NOMO-1 treated with dmso at 0.1 percent for 144 hours (cell line): ENCODE data around the gene TENT4A.

Source experiments
- DNase-seq: peaks from one replicate; lab custom pipeline; 2025; ENCODE audit not compliant: unreplicated experiment; lab: John Stamatoyannopoulos, UW

Gene TENT4A

DNA sequence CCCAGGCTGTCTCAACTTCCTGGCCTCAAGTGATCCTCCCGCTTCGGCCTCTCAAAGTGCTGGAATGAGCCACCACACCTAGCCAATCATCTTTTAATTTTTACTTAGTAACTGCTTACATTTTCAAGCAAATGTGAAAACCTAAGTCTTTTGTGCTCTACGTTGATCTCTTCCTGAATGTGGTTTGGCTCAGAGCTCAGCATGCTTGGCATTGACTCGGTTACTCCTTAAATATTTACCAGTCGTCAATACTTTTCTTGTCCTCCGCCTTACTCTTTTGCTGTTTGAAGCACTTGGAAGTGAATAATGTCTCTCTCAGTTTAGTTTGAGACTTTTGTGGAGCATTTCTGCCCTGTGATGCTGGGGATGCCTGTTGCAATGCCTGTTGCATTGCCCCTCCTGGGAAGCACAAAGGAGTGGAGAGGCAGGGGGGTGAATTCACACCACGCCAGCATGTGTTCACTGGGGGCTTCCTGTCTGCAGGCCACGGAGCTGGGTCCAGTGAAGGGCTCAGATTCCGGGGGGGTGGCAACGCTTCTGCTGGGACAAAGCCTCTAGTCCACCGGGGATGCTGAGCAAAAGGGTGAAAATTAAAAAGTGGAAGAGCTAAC lies 13.1 kb upstream of the TENT4A start:
- no peak for DNase-seq

DNA sequence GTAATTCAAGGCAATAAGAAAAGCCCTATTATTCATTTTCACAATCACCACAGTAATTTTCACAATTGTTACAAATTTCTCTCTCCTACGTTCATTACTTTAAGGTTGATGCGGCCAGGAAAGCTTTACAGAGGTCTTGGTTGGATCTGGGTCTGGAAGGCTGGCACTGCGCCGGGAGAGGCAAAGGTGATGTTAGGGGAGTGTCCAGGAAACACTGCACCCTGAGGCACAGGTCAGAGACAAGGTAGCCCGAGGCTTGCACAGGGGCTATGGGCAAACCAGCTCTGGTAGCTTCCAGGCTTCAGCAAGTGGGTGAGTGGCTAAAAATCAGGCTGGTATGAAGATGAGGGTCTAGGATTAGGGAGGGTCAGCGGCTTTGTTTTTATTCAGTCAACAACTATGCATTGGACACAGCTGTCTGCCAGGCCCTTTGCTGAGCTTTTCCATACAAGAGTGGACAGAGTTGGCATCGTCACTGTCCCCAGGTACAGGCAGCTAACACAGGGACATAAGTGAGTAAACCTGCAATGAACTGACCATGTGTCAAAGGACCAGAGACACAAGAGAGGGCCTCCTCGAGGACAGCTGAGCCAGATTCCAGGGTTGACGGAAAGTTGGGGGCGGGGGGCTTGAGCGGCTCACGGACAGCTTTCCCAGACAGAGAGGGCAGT lies 12.4 kb upstream of the TENT4A start:
- DNase-seq: no peak

DNA sequence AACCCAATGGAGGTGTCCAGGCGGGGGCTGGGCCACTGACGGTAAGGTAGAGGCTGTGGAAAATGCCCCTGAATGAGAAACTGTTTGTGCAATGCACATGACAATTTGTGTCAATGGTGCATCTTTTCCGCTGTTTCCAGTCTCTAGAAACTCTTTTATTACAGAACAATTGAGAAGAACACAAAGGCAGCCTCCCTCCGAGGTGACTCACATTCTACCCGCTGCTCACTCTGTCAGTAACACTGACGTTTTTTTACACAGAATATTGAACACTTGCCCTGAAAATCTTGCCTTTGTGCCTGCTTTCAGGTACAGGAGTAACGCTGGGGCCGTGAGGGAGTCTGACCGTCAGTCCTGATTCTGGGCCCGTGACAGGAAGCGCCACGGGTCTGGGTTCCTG lies 11.7 kb upstream of the TENT4A start:
- DNase-seq: no peak

GRCh38 chr5:6702633-6703032 lies 10.6 kb upstream of the TENT4A start:
- DNase-seq: no peak

GRCh38 chr5:6703806-6704205 lies 9.4 kb upstream of the TENT4A start:
- DNase-seq: peak; percentile 58

DNA sequence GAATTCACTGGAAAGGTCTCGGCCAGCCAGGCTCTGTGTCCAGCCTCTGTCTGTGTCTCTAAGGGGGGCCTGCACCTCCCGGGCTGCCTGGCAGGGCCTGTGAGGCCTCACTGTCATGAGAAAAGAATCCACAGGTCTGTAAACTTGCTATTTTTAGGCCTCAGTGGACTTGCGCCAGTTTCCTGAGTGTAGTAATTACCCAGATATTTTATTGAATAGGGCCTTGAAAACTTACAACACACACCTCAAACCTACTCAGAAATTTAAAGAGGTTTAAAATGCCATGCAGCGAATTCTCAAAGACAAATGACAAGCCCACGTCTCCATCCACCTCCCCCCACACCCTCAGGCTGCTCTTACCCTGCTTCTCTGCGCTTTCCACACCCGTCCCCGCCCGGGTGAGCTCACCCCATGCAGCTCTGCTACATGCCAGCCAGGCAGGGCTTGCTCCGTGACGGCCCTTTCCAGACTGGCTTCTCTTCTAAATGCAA lies 8.8 kb upstream of the TENT4A start:
- DNase-seq: peak; percentile 91

DNA sequence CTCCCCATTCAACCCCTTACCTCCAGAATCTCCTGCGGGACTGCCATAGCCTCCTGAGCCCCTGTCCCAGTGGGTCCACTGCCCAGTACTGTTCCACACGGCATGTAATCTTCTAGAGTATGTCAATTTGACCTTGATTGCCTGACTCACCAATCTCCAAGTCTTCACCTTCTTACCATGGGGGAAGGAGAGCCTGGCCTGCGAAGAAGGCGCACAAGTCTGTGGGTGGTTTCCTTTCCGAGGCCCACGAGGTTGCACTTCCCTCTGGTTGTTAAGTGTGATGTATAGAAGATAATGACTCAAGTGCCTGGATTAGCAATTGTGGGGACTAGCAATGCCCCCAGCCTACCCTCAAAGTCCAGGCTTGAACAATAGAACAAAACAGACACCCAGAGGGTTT lies 8.1 kb upstream of the TENT4A start:
- peak; percentile 95 for DNase-seq

- no peak for DNase-seq
Observed at GRCh38 chr5:6705959-6706358, 7.3 kb upstream of the TENT4A start.

GRCh38 chr5:6707852-6708251 lies 5.4 kb upstream of the TENT4A start:
- no peak for DNase-seq

DNA sequence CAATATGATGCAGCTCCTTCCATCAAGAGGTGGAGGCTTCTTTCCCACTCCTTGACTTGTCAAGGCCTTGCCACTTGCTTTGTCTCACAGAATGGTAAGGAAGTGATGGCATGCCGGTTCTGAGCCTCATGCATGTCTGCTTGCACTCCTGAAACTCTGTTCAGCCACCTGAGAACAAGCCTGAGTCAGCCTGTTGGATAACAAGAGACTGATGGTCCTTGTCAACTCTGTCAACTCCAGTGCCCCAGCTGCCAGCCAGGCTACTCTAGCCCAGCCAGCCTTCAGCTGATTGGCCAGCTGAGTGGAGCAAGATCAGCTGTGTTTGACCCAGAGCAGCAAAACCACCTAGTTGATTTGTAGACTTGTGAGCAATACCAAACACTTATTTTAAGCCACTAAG lies 4.4 kb upstream of the TENT4A start:
- no peak for DNase-seq

DNA sequence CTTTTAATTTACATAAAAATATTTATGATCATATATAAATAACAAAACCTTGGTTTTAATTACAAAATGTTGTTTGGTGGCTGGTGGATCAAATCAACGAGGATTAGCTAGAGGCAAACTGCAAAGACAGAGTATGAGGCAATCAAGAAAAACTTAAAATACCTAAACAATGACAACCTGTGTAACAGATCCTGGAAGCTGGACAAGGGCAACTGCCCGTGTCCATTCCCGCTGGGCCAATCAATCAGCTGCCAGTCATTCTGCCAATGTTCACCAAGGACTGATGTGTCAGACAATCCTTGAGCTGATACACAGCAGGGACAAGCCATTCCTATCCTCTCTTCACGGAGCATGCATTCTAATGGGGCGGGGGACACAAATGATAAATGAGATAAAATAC lies 3.2 kb upstream of the TENT4A start:
- DNase-seq: no peak

DNA sequence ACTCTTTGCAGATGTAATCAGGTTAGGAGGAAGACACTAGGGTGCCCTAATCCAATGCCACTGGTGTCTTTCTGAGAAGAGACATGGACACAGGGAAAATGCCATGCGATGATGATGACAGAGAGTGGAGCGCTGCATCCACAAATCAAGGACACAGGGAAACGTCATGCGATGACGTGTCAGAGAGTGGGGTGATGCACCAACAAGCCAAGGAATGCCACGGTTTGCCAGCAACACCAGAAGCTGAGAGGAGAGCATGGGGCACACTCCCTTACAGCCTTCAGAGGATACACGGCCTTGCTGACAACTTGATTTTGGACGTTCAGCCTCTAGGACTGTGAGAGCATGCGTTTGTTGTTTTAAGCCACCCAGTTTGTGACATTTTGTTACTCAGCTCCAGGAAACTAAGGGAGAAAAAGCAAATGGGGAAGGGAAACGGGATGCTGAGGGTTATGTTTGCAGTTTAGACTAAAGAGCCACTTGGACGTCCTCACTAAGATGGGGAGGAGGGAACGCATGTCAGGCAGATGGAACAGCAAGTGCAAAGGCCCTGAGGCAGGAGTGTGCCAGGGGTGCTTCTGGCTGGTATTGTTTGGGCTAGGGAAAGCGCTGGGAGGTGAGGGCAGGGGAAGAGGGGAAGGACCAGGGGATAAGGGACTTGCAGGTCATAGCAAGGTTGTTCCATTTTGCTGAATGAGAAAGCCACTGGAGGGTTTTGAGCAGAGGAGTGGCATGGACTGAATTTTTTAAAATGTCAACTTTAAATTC lies 2.5 kb upstream of the TENT4A start:
- DNase-seq: no peak

GRCh38 chr5:6711409-6712141 lies 1.7 kb upstream of the TENT4A start:
- no peak for DNase-seq

DNA sequence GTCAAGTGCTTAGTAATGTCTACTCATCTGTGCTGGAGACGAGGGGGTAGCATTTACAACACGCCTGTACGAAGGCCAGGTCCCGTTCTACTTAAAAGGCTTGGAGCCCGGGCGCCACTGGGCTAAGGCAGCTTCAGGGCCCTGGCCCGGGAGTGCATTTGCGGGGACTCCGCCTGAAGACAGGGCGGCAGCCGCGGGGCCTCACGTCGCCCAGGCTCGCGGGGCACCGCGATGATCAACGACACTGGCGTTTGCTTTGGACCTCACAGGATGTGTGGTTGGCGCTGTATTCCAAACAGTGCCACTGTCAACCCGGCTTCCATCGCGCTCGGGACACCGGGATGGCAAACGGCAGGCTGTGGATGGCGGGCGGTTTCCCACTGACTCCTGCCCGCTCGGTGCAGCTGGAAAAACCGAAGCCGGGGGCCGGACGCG lies 1.1 kb upstream of the TENT4A start:
- DNase-seq: peak; percentile 57

- peak; percentile 99 for DNase-seq
Observed at GRCh38 chr5:6712577-6713273, 507 bp upstream of the TENT4A start.

DNA sequence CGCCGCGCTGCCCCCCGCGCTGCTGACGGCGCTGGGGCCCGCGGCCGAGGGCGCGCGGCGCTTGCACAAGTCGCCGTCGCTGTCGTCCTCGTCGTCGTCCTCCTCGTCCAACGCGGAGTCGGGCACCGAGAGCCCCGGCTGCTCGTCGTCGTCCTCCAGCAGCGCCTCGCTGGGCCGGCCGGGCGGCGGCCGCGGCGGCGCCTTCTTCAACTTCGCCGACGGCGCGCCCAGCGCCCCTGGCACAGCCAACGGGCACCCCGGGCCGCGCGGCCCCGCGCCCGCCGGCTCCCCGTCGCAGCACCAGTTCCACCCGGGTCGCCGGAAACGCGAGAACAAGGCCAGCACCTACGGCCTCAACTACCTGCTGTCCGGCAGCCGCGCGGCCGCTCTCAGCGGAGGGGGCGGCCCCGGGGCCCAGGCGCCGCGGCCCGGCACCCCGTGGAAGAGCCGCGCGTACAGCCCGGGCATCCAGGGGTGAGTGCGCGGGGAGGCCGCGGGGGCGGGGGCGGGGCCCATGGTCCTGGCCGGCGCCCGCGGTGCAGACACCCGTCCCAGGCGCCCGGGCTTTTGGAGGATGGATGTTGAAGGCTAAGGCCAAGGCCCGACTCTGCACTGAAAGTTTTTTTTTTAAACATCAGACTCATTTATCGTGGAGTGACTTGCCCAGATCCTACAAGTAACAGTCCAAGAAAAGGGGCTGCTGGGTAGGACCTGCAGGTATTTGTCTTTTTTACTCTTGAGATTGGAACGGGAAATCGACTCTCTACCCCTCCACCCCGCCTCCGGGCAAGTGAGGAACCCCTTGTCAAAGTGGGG lies 1.2 kb downstream of the TENT4A start:
- DNase-seq: no peak

DNA sequence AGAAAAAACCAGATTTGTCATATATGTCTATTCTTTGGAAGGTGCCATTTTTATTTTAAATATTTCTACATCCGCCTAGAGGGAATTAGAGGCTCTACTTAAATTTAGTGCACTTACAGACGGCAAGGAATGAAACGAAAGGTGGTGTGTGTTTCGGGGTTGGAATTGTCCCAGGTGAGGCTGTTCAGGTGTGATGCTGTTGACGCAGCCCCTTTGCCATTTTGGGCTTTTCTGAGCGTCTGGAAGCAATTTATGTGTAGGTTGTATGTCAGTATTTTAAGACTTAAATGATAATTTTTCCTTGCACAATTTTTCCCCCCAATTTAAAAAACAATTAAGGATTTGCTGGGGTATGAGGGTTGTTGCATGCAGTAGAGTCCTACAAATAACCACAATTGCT lies 2.0 kb downstream of the TENT4A start:
- DNase-seq: no peak

- DNase-seq: peak; percentile 41
Observed at GRCh38 chr5:6715758-6716628, 2.8 kb downstream of the TENT4A start.

GRCh38 chr5:6716629-6717149 lies 3.5 kb downstream of the TENT4A start:
- DNase-seq: no peak
